Measurements from ENCODE around the gene NUBP1. TPM values are rescaled to one million over a fixed set of nuclear protein-coding genes. Genes with fewer than 3 reads are reported as not detected.

NUBP1 gene
- total RNA-seq, 1 donor from 2014 or later = 13.3 TPM

GRCh38 chr16:10806698-10807097, 63.1 kb downstream of the NUBP1 start:
- Histone ChIP-seq H3K27me3 (no peaks in the 10 kb centered on the region), H3K36me3 (no peaks in the 10 kb centered on the region), H3K27ac (no peak overlapping the region), H3K9me3 (no peaks in the 10 kb centered on the region), H3K4me1 (no peaks in the 10 kb centered on the region), H3K4me3 (no peak overlapping the region)
- no peak for TF ChIP-seq CTCF (IDR thresholded peaks at IDR 0.05)
- intact Hi-C loops (cut with DNase I) = no loop called here
- no peak for DNase-seq (ENCODE audit: low spot score in 2 of 2)

- no peak for TF ChIP-seq CTCF (IDR thresholded peaks at IDR 0.05)
- Histone ChIP-seq H3K27me3 (no peaks in the 10 kb centered on the region), H3K9me3 (no peaks in the 10 kb centered on the region), H3K36me3 (no peaks in the 10 kb centered on the region), H3K4me3 (no peak overlapping the region), H3K4me1 (no peaks in the 10 kb centered on the region), H3K27ac (no peak overlapping the region)
- no peak for DNase-seq (ENCODE audit: low spot score in 2 of 2)
- intact Hi-C loops (cut with DNase I) = no loop called here
Observed at GRCh38 chr16:10808218-10808617, 64.6 kb downstream of the NUBP1 start.

GRCh38 chr16:10808850-10809249, 65.2 kb downstream of the NUBP1 start:
- H3K4me3 ChIP-seq = no peak overlapping the region
- H3K36me3 ChIP-seq = no peaks in the 10 kb centered on the region
- no peaks in the 10 kb centered on the region for H3K27me3 ChIP-seq
- H3K9me3 ChIP-seq = no peaks in the 10 kb centered on the region
- H3K4me1 ChIP-seq = no peaks in the 10 kb centered on the region
- no peak overlapping the region for H3K27ac ChIP-seq
- TF ChIP-seq CTCF (IDR thresholded peaks at IDR 0.05) = no peak
- DNase-seq (ENCODE audit: low spot score in 2 of 2) = no peak
- intact Hi-C loops (cut with DNase I) = no loop called here

GRCh38 chr16:10809706-10810105, 66.1 kb downstream of the NUBP1 start:
- no peaks in the 10 kb centered on the region for H3K27me3 ChIP-seq
- no peaks in the 10 kb centered on the region for H3K9me3 ChIP-seq
- no peak overlapping the region for H3K27ac ChIP-seq
- no peaks in the 10 kb centered on the region for H3K36me3 ChIP-seq
- no peak overlapping the region for H3K4me3 ChIP-seq
- no peak for TF ChIP-seq CTCF (IDR thresholded peaks at IDR 0.05)
- no peaks in the 10 kb centered on the region for H3K4me1 ChIP-seq
- no peak for DNase-seq (ENCODE audit: low spot score in 2 of 2)
- intact Hi-C loops (cut with DNase I) = no loop called here

- H3K27ac ChIP-seq = no peak overlapping the region
- H3K9me3 ChIP-seq = no peaks in the 10 kb centered on the region
- no peaks in the 10 kb centered on the region for H3K4me1 ChIP-seq
- TF ChIP-seq CTCF (IDR thresholded peaks at IDR 0.05) = no peak
- no peak for DNase-seq (ENCODE audit: low spot score in 2 of 2)
- H3K4me3 ChIP-seq = no peak overlapping the region
- intact Hi-C loops (cut with DNase I) = no loop called here
- H3K36me3 ChIP-seq = no peaks in the 10 kb centered on the region
- no peaks in the 10 kb centered on the region for H3K27me3 ChIP-seq
Observed at GRCh38 chr16:10812312-10813098, 68.9 kb downstream of the NUBP1 start.

GRCh38 chr16:10813099-10813455, 69.4 kb downstream of the NUBP1 start:
- intact Hi-C loops (cut with DNase I) = no loop called here
- H3K27me3 ChIP-seq = no peaks in the 10 kb centered on the region
- no peaks in the 10 kb centered on the region for H3K36me3 ChIP-seq
- H3K4me3 ChIP-seq = no peak overlapping the region
- no peak for TF ChIP-seq CTCF (IDR thresholded peaks at IDR 0.05)
- no peak overlapping the region for H3K27ac ChIP-seq
- H3K9me3 ChIP-seq = no peaks in the 10 kb centered on the region
- DNase-seq (ENCODE audit: low spot score in 2 of 2) = no peak
- no peaks in the 10 kb centered on the region for H3K4me1 ChIP-seq
